NCI-H748 (cell line): ENCODE data around the gene KRTAP6-1.

Experiments used
- DNase-seq: peaks from one replicate; lab custom pipeline; 2025; ENCODE audit not compliant: unreplicated experiment; lab: John Stamatoyannopoulos, UW

The KRTAP6-1 gene

DNA sequence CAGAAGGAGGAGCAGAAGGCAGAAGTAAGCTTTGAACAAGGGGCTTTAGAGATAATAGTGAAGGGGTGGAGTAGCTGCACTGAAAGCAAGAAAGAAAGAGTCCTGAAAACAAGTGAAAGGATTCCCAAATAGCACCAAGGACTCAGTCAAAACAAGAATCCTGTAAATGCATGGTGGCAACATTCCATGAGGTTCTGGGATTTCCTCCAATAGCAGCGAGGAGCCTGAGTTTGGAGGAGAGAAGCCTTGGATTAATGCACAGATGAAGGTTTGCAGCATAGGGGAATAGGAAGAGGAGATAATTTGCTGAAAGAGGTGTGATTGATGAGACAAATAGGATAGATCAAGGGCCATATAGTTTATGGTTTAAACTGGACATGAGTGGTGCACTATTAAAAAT lies 34.4 kb downstream of the KRTAP6-1 start:
- no peak for DNase-seq

DNA sequence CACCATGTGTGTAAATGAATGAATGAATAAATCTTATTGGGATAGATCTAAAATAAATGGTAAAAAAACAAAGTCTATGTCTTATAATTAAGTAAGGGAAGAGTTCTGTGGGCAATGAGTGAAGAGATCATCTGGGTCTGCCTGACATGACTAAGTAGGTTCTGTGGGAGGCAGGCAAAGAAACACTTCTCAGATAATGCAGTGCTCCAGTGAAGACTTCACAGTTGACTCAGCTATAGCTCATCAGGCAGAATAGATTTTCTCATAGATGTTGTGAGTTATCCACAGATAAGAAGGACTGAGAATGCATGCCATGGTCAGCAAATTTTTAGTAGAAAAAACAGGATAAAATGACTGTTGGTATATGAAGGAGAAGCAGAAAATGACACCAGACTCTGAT lies 36.0 kb downstream of the KRTAP6-1 start:
- no peak for DNase-seq

DNA sequence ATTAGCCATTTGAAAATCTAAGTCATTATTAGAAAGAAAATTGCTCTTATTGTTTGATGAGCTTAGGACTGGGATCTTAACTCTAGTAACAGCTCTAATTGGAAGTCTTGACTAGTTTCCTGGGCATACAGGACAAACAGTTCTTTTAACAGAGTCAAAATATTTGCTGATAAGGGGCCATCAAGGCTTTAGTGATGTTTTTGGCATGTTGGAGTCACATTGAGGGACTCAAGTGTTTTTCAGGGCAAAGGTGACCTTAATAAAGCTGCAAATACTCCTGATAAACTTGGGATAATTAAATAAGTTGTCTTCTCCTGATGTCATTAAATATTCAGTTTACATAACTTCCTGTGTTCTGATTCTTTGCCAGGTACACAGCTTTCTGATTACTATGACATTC lies 46.1 kb downstream of the KRTAP6-1 start:
- DNase-seq, result no peak

DNA sequence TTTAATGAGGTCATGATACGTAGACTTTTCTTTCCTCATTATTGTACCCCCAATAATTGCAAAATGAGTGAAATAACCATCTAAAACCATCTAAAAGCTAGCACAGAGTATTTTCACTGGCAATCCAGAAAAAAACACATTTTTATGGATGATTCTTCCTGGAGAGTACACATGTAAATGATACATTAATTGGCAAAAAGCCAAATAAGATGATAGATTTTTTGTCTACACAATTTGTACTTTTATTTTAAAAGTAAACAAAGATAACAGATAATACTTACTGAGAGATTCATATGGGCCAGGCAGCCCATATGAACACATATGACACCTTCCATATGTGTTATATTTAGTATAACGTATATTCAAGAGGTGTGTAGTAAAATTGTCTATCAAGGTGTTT lies 50.1 kb downstream of the KRTAP6-1 start:
- no peak for DNase-seq
